K562 (cell line): Measurements from ENCODE around the gene HEXIM2. TPM values are rescaled to one million over a fixed set of nuclear protein-coding genes. Genes with fewer than 3 reads are reported as not detected.

Experiments
- ESRRB ChIP-seq: fragments of 250-450 bp; sonication (Bioruptor Pico); IDR thresholded peaks from 2 replicates; pipeline ENCODE4 v1.5.0; 2020; ENCODE audit warnings: mild to moderate bottlenecking, moderate library complexity, borderline replicate concordance
- KLF16 ChIP-seq: IDR thresholded peaks from 2 replicates; pipeline ENCODE4 v1.6.1; 2016; ENCODE audit warnings: antibody characterized with exemption
- NFATC3 ChIP-seq: fragments of 450-650 bp; IDR thresholded peaks from 2 replicates; pipeline ENCODE4 v1.6.1; 2017; ENCODE audit warnings: mild to moderate bottlenecking
- ZBTB7A ChIP-seq: IDR thresholded peaks from 2 replicates; pipeline ENCODE4 v1.6.1; 2011; ENCODE audit warnings: low read depth, mild to moderate bottlenecking, low read length, moderate library complexity, borderline replicate concordance; ENCODE audit not compliant: control insufficient read depth
- ZNF165 ChIP-seq: fragments of 250-450 bp; sonication (Bioruptor Pico); IDR thresholded peaks from 2 replicates; pipeline ENCODE4 v1.4.0; 2020; ENCODE audit warnings: borderline replicate concordance
- ZNF699 ChIP-seq: fragments of 250-450 bp; sonication (Bioruptor Pico); IDR thresholded peaks from 2 replicates; pipeline ENCODE4 v1.8.0; 2021; ENCODE audit warnings: mild to moderate bottlenecking, moderate library complexity; ENCODE audit not compliant: insufficient replicate concordance
- ZNF778 ChIP-seq: fragments of 450-650 bp; formaldehyde crosslinking; IDR thresholded peaks from 2 replicates; pipeline ENCODE4 v1.4.0; 2020; ENCODE audit warnings: mild to moderate bottlenecking, moderate library complexity
- polyA plus RNA-seq, 8 experiments: library from polyadenylated mRNA; depleted of rRNA in 4 of 8; stranded (reverse) in 5 of 8; unstranded in 3 of 8; fragments of >200 nt; fragmentation: Nextera tagmentation in 2 of 8; fragmentation: Illumina TruSeq in 1 of 8; extraction: Ambion mirVana in 2 of 8; extraction: Trizol in 1 of 8; gene quantifications; 2 replicates each; pipeline versions ENCODE4 v1.2.1 to v1.2.3, GENCODE V29; 2011 to 2014; ENCODE audit warnings: inconsistent platforms in 1 of 8, missing spikeins in 1 of 8
- total RNA-seq, 7 experiments: library from RNA; depleted of rRNA in 6 of 7; stranded (reverse); fragments of >200 nt in 6 of 7; fragmentation: Illumina TruSeq in 2 of 7; extraction: Trizol in 2 of 7; gene quantifications; 2 replicates each; pipeline versions ENCODE4 v1.2.1 to v1.2.3, GENCODE V29; 2011 to 2021; ENCODE audit warnings: low replicate concordance in 1 of 7
- TF ChIP-seq, protein P1 (sequence below): fragments of 450-650 bp; IDR thresholded peaks from 2 replicates; pipeline ENCODE4 v1.6.1; 2016; ENCODE audit warnings: mild to moderate bottlenecking, moderate library complexity
- TF ChIP-seq, protein P2 (sequence below): IDR thresholded peaks from 3 replicates; pipeline ENCODE4 v1.6.1; 2011; ENCODE audit warnings: borderline replicate concordance, mild to moderate bottlenecking, moderate library complexity; ENCODE audit not compliant: insufficient read length; ENCODE audit errors: extremely low read depth

HEXIM2 gene
- total and polyA plus RNA-seq, 9 of the 15 experiments (the other 6 are each of a cell fraction or from before 2014, with no cell fraction given), result 0.69 to 3.4 (median 1.1) TPM; not detected in 2

DNA sequence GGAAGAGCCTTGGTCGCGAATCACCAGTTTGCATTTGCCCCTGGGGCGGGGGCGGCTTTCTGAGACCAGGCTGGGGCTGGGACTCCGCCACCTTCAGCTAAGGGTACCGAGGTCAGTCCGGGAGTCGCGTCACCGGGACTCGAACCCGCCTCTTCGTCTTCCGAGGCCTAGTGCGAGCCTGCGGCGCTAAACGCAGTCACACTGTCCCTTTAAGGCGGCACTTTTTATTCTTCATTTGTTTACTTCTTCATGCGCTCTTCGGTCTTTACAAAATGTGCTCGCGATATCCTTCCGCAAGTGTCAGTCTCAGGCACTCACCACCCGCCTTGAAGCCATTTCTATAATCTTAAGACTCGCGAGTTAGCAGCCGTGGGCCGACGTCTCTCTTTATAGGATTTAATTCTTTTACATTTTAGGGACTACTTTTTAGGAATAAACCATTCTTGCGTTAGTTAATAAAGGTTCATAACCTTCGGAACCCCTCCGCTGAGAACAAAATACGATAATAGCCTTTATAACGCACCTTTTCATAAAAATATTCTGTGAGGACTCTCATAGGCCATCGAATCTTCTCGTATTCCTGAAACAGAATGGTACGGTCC, 14.0 kb upstream of the HEXIM2 start (continued):
- TF ChIP-seq, protein P1, sequence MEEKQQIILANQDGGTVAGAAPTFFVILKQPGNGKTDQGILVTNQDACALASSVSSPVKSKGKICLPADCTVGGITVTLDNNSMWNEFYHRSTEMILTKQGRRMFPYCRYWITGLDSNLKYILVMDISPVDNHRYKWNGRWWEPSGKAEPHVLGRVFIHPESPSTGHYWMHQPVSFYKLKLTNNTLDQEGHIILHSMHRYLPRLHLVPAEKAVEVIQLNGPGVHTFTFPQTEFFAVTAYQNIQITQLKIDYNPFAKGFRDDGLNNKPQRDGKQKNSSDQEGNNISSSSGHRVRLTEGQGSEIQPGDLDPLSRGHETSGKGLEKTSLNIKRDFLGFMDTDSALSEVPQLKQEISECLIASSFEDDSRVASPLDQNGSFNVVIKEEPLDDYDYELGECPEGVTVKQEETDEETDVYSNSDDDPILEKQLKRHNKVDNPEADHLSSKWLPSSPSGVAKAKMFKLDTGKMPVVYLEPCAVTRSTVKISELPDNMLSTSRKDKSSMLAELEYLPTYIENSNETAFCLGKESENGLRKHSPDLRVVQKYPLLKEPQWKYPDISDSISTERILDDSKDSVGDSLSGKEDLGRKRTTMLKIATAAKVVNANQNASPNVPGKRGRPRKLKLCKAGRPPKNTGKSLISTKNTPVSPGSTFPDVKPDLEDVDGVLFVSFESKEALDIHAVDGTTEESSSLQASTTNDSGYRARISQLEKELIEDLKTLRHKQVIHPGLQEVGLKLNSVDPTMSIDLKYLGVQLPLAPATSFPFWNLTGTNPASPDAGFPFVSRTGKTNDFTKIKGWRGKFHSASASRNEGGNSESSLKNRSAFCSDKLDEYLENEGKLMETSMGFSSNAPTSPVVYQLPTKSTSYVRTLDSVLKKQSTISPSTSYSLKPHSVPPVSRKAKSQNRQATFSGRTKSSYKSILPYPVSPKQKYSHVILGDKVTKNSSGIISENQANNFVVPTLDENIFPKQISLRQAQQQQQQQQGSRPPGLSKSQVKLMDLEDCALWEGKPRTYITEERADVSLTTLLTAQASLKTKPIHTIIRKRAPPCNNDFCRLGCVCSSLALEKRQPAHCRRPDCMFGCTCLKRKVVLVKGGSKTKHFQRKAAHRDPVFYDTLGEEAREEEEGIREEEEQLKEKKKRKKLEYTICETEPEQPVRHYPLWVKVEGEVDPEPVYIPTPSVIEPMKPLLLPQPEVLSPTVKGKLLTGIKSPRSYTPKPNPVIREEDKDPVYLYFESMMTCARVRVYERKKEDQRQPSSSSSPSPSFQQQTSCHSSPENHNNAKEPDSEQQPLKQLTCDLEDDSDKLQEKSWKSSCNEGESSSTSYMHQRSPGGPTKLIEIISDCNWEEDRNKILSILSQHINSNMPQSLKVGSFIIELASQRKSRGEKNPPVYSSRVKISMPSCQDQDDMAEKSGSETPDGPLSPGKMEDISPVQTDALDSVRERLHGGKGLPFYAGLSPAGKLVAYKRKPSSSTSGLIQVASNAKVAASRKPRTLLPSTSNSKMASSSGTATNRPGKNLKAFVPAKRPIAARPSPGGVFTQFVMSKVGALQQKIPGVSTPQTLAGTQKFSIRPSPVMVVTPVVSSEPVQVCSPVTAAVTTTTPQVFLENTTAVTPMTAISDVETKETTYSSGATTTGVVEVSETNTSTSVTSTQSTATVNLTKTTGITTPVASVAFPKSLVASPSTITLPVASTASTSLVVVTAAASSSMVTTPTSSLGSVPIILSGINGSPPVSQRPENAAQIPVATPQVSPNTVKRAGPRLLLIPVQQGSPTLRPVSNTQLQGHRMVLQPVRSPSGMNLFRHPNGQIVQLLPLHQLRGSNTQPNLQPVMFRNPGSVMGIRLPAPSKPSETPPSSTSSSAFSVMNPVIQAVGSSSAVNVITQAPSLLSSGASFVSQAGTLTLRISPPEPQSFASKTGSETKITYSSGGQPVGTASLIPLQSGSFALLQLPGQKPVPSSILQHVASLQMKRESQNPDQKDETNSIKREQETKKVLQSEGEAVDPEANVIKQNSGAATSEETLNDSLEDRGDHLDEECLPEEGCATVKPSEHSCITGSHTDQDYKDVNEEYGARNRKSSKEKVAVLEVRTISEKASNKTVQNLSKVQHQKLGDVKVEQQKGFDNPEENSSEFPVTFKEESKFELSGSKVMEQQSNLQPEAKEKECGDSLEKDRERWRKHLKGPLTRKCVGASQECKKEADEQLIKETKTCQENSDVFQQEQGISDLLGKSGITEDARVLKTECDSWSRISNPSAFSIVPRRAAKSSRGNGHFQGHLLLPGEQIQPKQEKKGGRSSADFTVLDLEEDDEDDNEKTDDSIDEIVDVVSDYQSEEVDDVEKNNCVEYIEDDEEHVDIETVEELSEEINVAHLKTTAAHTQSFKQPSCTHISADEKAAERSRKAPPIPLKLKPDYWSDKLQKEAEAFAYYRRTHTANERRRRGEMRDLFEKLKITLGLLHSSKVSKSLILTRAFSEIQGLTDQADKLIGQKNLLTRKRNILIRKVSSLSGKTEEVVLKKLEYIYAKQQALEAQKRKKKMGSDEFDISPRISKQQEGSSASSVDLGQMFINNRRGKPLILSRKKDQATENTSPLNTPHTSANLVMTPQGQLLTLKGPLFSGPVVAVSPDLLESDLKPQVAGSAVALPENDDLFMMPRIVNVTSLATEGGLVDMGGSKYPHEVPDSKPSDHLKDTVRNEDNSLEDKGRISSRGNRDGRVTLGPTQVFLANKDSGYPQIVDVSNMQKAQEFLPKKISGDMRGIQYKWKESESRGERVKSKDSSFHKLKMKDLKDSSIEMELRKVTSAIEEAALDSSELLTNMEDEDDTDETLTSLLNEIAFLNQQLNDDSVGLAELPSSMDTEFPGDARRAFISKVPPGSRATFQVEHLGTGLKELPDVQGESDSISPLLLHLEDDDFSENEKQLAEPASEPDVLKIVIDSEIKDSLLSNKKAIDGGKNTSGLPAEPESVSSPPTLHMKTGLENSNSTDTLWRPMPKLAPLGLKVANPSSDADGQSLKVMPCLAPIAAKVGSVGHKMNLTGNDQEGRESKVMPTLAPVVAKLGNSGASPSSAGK, result no peak; the same call in 1 of the 2 replicates
- no peak; the same call in 1 of the 2 replicates for TF ChIP-seq ZBTB7A
- TF ChIP-seq ZNF778, result no peak
- TF ChIP-seq KLF16, result no peak
- TF ChIP-seq, protein P2, sequence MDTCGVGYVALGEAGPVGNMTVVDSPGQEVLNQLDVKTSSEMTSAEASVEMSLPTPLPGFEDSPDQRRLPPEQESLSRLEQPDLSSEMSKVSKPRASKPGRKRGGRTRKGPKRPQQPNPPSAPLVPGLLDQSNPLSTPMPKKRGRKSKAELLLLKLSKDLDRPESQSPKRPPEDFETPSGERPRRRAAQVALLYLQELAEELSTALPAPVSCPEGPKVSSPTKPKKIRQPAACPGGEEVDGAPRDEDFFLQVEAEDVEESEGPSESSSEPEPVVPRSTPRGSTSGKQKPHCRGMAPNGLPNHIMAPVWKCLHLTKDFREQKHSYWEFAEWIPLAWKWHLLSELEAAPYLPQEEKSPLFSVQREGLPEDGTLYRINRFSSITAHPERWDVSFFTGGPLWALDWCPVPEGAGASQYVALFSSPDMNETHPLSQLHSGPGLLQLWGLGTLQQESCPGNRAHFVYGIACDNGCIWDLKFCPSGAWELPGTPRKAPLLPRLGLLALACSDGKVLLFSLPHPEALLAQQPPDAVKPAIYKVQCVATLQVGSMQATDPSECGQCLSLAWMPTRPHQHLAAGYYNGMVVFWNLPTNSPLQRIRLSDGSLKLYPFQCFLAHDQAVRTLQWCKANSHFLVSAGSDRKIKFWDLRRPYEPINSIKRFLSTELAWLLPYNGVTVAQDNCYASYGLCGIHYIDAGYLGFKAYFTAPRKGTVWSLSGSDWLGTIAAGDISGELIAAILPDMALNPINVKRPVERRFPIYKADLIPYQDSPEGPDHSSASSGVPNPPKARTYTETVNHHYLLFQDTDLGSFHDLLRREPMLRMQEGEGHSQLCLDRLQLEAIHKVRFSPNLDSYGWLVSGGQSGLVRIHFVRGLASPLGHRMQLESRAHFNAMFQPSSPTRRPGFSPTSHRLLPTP, result peak; percentile 96
- TF ChIP-seq NFATC3, result peak; percentile 80; the same call in 1 of the 2 replicates
- no peak for TF ChIP-seq ZNF699 (CRISPR knock-in tag)
- TF ChIP-seq ZNF165 (CRISPR knock-in tag), result no peak
- TF ChIP-seq ESRRB (CRISPR knock-in tag), result no peak
